Measurements from ENCODE around the gene RPTOR.

The RPTOR gene

DNA sequence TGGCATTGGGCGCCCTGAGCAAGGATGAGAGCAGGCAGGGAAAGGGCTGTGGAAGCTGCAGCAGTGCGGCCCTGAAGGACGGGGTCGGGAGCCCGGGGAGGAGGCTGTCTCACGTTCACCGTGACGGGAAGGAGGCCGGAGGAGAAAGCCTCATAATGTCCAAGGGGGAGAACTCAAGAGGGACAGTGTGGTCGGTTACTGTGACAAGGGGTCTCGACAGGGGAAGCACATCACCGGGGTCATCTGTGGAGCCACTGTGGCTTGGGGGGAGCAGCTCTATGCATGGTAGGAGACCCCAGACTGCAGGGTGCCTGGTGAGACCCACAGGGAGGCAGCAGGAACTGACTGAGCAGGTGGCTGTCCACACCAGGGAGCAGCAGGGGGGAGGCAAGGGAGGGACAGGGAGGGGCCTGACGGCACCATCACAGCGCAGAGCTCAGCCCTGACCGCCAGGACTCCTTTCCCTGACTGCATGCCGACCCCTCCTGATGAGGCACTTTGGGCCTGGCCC lies 292.4 kb downstream of the RPTOR start:
- TF ChIP-seq ZC3H10 (CRISPR knock-in tag; IDR thresholded peaks at IDR 0.05) (no peak), CSDC2 (CRISPR knock-in tag; IDR thresholded peaks at IDR 0.05) (no peak), ZNF8 (CRISPR knock-in tag; IDR thresholded peaks at IDR 0.05) (no peak), RARB (CRISPR knock-in tag; IDR thresholded peaks at IDR 0.05) (no peak), BACH2 (CRISPR knock-in tag; IDR thresholded peaks at IDR 0.05; ENCODE audit: borderline replicate concordance) (no peak), ZFP3 (CRISPR knock-in tag; IDR thresholded peaks at IDR 0.05) (no peak), SNAI2 (CRISPR knock-in tag; IDR thresholded peaks at IDR 0.05) (no peak), PPARA (CRISPR knock-in tag; IDR thresholded peaks at IDR 0.05; ENCODE audit: borderline replicate concordance) (no peak), ZNF565 (CRISPR knock-in tag; conservative IDR thresholded peaks at IDR 0.05; ENCODE audit: low read depth) (no peak), TOX (CRISPR knock-in tag; IDR thresholded peaks at IDR 0.05; ENCODE audit: borderline replicate concordance) (no peak), GLIS3 (CRISPR knock-in tag; IDR thresholded peaks at IDR 0.05) (no peak), TCF4 (CRISPR knock-in tag; IDR thresholded peaks at IDR 0.05; ENCODE audit: borderline replicate concordance) (no peak)
- TF ChIP-seq, protein P1, sequence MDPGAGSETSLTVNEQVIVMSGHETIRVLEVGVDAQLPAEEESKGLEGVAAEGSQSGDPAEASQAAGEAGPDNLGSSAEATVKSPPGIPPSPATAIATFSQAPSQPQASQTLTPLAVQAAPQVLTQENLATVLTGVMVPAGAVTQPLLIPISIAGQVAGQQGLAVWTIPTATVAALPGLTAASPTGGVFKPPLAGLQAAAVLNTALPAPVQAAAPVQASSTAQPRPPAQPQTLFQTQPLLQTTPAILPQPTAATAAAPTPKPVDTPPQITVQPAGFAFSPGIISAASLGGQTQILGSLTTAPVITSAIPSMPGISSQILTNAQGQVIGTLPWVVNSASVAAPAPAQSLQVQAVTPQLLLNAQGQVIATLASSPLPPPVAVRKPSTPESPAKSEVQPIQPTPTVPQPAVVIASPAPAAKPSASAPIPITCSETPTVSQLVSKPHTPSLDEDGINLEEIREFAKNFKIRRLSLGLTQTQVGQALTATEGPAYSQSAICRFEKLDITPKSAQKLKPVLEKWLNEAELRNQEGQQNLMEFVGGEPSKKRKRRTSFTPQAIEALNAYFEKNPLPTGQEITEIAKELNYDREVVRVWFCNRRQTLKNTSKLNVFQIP (CRISPR knock-in tag; IDR thresholded peaks at IDR 0.05; ENCODE audit: borderline replicate concordance, low read depth): no peak
- TF ChIP-seq, protein P2, sequence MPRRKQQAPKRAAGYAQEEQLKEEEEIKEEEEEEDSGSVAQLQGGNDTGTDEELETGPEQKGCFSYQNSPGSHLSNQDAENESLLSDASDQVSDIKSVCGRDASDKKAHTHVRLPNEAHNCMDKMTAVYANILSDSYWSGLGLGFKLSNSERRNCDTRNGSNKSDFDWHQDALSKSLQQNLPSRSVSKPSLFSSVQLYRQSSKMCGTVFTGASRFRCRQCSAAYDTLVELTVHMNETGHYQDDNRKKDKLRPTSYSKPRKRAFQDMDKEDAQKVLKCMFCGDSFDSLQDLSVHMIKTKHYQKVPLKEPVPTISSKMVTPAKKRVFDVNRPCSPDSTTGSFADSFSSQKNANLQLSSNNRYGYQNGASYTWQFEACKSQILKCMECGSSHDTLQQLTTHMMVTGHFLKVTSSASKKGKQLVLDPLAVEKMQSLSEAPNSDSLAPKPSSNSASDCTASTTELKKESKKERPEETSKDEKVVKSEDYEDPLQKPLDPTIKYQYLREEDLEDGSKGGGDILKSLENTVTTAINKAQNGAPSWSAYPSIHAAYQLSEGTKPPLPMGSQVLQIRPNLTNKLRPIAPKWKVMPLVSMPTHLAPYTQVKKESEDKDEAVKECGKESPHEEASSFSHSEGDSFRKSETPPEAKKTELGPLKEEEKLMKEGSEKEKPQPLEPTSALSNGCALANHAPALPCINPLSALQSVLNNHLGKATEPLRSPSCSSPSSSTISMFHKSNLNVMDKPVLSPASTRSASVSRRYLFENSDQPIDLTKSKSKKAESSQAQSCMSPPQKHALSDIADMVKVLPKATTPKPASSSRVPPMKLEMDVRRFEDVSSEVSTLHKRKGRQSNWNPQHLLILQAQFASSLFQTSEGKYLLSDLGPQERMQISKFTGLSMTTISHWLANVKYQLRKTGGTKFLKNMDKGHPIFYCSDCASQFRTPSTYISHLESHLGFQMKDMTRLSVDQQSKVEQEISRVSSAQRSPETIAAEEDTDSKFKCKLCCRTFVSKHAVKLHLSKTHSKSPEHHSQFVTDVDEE (CRISPR knock-in tag; IDR thresholded peaks at IDR 0.05): no peak
- TF ChIP-seq, protein P3, sequence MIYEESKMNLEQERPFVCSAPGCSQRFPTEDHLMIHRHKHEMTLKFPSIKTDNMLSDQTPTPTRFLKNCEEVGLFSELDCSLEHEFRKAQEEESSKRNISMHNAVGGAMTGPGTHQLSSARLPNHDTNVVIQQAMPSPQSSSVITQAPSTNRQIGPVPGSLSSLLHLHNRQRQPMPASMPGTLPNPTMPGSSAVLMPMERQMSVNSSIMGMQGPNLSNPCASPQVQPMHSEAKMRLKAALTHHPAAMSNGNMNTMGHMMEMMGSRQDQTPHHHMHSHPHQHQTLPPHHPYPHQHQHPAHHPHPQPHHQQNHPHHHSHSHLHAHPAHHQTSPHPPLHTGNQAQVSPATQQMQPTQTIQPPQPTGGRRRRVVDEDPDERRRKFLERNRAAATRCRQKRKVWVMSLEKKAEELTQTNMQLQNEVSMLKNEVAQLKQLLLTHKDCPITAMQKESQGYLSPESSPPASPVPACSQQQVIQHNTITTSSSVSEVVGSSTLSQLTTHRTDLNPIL (CRISPR knock-in tag; IDR thresholded peaks at IDR 0.05; ENCODE audit: low read depth): no peak
- ATAC-seq: no peak

DNA sequence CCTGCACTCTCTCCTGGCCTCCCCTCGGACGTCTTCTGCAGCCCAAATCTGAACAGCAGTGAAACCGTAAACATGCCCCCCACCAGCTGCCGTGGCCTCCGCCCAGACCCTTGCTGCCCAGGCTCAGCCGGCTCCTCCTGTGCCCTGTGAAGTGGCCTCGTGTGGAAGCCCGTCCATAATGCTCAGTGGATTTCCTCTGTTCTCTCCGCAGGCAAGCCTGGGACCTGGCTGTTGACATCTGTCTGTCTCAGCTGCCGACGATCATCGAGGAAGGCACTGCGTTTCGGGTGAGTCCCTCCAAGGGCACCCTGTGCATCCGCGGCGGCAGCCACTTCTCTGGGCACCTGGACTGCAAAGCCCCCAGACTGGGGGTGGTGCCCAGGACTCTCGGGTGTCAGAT lies 293.1 kb downstream of the RPTOR start:
- TF ChIP-seq GLIS3 (CRISPR knock-in tag; IDR thresholded peaks at IDR 0.05) (no peak), ZNF8 (CRISPR knock-in tag; IDR thresholded peaks at IDR 0.05) (no peak), TOX (CRISPR knock-in tag; IDR thresholded peaks at IDR 0.05; ENCODE audit: borderline replicate concordance) (no peak), ZFP30 (CRISPR knock-in tag; IDR thresholded peaks at IDR 0.05) (no peak), ESRRG (CRISPR knock-in tag; IDR thresholded peaks at IDR 0.05) (no peak), OSR1 (CRISPR knock-in tag; IDR thresholded peaks at IDR 0.05) (no peak), CSDC2 (CRISPR knock-in tag; IDR thresholded peaks at IDR 0.05) (no peak), ZNF565 (CRISPR knock-in tag; conservative IDR thresholded peaks at IDR 0.05; ENCODE audit: low read depth) (no peak), RARB (CRISPR knock-in tag; IDR thresholded peaks at IDR 0.05) (no peak), ZNF70 (CRISPR knock-in tag; IDR thresholded peaks at IDR 0.05) (no peak), ISL1 (CRISPR knock-in tag; IDR thresholded peaks at IDR 0.05) (no peak), BACH2 (CRISPR knock-in tag; IDR thresholded peaks at IDR 0.05; ENCODE audit: borderline replicate concordance) (no peak), ZFP3 (CRISPR knock-in tag; IDR thresholded peaks at IDR 0.05) (no peak), SNAI2 (CRISPR knock-in tag; IDR thresholded peaks at IDR 0.05) (no peak), TCF4 (CRISPR knock-in tag; IDR thresholded peaks at IDR 0.05; ENCODE audit: borderline replicate concordance) (no peak)
- TF ChIP-seq, protein P1 (CRISPR knock-in tag; IDR thresholded peaks at IDR 0.05; ENCODE audit: borderline replicate concordance, low read depth): no peak
- ATAC-seq: no peak

DNA sequence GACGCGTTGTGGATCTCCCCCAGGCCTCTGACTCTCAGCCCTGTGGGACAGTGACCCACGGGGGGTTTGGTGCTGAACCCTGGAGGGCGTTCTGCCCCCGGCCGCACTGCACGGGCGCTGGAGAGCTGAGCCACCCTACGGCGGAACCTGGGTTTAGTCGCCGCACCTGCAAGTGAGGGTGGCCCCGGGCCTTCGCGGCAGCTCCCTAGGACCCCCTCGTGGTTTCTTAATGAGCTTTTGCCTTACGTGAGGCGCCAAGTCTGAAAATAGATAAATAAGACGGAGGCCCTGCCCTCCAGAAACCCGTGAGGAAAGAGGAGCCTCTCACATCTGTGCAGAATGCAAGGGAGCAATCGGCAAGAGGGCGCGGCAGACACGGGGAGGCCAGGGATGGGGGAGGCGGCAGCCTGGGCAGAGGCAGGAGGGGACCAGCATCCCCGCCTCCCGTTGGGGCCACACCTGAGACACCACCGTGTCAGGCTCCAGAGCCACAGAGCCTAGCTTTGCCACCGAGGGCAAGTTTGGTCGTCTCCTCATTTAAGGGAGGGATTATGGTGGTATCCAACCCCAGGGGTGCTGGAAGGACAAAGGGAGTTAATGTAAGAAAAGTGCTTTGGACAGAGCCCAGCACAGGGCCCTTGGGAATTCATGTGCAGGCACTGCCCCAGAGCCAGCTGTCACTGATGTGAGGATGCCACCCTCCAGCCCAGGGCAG lies 293.8 kb downstream of the RPTOR start:
- TF ChIP-seq ZNF8 (CRISPR knock-in tag; IDR thresholded peaks at IDR 0.05): no peak
- TF ChIP-seq, protein P1 (CRISPR knock-in tag; IDR thresholded peaks at IDR 0.05; ENCODE audit: borderline replicate concordance, low read depth): no peak
- no peak for TF ChIP-seq CSDC2 (CRISPR knock-in tag; IDR thresholded peaks at IDR 0.05)
- TF ChIP-seq, protein P4, sequence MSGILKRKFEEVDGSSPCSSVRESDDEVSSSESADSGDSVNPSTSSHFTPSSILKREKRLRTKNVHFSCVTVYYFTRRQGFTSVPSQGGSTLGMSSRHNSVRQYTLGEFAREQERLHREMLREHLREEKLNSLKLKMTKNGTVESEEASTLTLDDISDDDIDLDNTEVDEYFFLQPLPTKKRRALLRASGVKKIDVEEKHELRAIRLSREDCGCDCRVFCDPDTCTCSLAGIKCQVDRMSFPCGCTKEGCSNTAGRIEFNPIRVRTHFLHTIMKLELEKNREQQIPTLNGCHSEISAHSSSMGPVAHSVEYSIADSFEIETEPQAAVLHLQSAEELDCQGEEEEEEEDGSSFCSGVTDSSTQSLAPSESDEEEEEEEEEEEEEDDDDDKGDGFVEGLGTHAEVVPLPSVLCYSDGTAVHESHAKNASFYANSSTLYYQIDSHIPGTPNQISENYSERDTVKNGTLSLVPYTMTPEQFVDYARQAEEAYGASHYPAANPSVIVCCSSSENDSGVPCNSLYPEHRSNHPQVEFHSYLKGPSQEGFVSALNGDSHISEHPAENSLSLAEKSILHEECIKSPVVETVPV (CRISPR knock-in tag; IDR thresholded peaks at IDR 0.05): no peak
- no peak for TF ChIP-seq ZNF70 (CRISPR knock-in tag; IDR thresholded peaks at IDR 0.05)
- TF ChIP-seq OSR1 (CRISPR knock-in tag; IDR thresholded peaks at IDR 0.05): no peak
- no peak for TF ChIP-seq SNAI2 (CRISPR knock-in tag; IDR thresholded peaks at IDR 0.05)
- no peak for TF ChIP-seq TOX (CRISPR knock-in tag; IDR thresholded peaks at IDR 0.05; ENCODE audit: borderline replicate concordance)
- TF ChIP-seq ZFP30 (CRISPR knock-in tag; IDR thresholded peaks at IDR 0.05): no peak
- no peak for TF ChIP-seq ESRRG (CRISPR knock-in tag; IDR thresholded peaks at IDR 0.05)
- TF ChIP-seq BACH2 (CRISPR knock-in tag; IDR thresholded peaks at IDR 0.05; ENCODE audit: borderline replicate concordance): no peak
- ATAC-seq: no peak

Data from SK-N-SH treated with all-trans-retinoic acid at 6 μM for 48 hours (cell line).